SU-DHL-6 (cell line): ENCODE measurements around the gene MOV10.

Source experiments
- H2AFZ ChIP-seq: fragments of 200-600 bp; sonication (generic); 2 replicates; pipeline ENCODE4 v1.6.1; 2014; ENCODE audit warnings: low read depth, mild to moderate bottlenecking, moderate library complexity, mixed read lengths, antibody characterized with exemption, low read length; ENCODE audit not compliant: severe bottlenecking
- H3F3A ChIP-seq: fragments of 200-600 bp; shearing (Covaris generic); 2 replicates; pipeline ENCODE4 v1.6.0; 2016; ENCODE audit warnings: antibody characterized with exemption, mild to moderate bottlenecking; ENCODE audit not compliant: insufficient read depth
- H3K27ac ChIP-seq: fragments of 200-600 bp; sonication (generic); 2 replicates; pipeline ENCODE4 v1.5.1; 2016; ENCODE audit warnings: low read depth, mild to moderate bottlenecking, low read length, moderate library complexity, mixed read lengths
- H3K27me3 ChIP-seq: fragments of 200-600 bp; sonication (generic), shearing (Covaris generic); 2 replicates; pipeline ENCODE4 v1.6.0; 2014; ENCODE audit warnings: mild to moderate bottlenecking, low read length
- H3K36me3 ChIP-seq: fragments of 200-600 bp; sonication (generic); 2 replicates; pipeline ENCODE4 v1.6.1; 2014; ENCODE audit warnings: mild to moderate bottlenecking, low read length, mixed read lengths
- H3K4me2 ChIP-seq: fragments of 300-600, 200-600 bp; shearing (Covaris generic), sonication (generic); 2 replicates; pipeline ENCODE4 v1.6.0; 2014; ENCODE audit warnings: low read length, low read depth, mild to moderate bottlenecking; ENCODE audit not compliant: poor library complexity, severe bottlenecking
- H3K4me3 ChIP-seq: fragments of 200-600 bp; sonication (generic); 2 replicates; pipeline ENCODE4 v1.5.1; 2014; ENCODE audit warnings: antibody characterized with exemption, low read length, mild to moderate bottlenecking, mixed read lengths; ENCODE audit not compliant: insufficient read depth, poor library complexity, severe bottlenecking
- H3K79me2 ChIP-seq: fragments of 200-600 bp; sonication (generic); 2 replicates; pipeline ENCODE4 v1.6.1; 2014; ENCODE audit warnings: mild to moderate bottlenecking, low read length, moderate library complexity; ENCODE audit not compliant: insufficient read depth
- H3K9ac ChIP-seq: fragments of 200-600 bp; sonication (generic); 2 replicates; pipeline ENCODE4 v1.7.0; 2014; ENCODE audit warnings: mild to moderate bottlenecking, low read length
- H3K9me2 ChIP-seq: fragments of 200-600 bp; sonication (generic); replicated peaks from 2 replicates; pipeline ENCODE4 v1.6.1; 2014; ENCODE audit warnings: low read length; ENCODE audit not compliant: insufficient read depth
- H3K9me3 ChIP-seq: fragments of 200-600 bp; sonication (generic); 2 replicates; pipeline ENCODE4 v1.6.1; 2014; ENCODE audit warnings: low read length, mixed read lengths; ENCODE audit not compliant: insufficient read depth
- H4K20me1 ChIP-seq: fragments of 200-600 bp; sonication (generic); 2 replicates; pipeline ENCODE4 v1.6.1; 2014; ENCODE audit warnings: low read depth, mild to moderate bottlenecking, antibody characterized with exemption, low read length, moderate library complexity, mixed read lengths
- EZH2phosphoT487 ChIP-seq: fragments of 200-600 bp; sonication (generic), shearing (Covaris generic); conservative IDR thresholded peaks from 2 replicates; pipeline ENCODE4 v1.6.1; 2018; ENCODE audit warnings: mild to moderate bottlenecking, antibody characterized with exemption, low read length, moderate library complexity, mixed read lengths
- TF ChIP-seq, protein P1 (sequence below): fragments of 200-600 bp; sonication (generic); IDR thresholded peaks from one replicate; pipeline ENCODE4 v1.5.1; 2017; ENCODE audit warnings: antibody characterized with exemption, mild to moderate bottlenecking, low read length, moderate library complexity; ENCODE audit not compliant: insufficient read depth, poor library complexity, severe bottlenecking

The MOV10 gene

DNA sequence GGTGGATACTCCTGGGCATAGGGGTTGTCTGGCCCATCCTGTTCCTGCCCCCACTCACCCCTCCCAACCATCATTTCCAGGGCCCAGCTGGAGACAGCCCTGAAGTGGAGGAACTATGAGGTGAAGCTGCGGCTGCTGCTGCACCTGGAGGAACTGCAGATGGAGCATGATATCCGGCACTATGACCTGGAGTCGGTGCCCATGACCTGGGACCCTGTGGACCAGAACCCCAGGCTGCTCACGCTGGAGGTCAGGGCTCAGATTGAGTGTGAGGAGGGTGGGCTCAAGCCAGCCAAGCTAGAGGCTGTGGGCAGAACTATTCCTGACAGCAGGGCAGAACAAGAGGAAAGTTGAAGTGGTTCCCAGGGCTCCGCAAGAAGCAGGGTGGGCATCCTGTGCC lies 18.2 kb downstream of the MOV10 start:
- TF ChIP-seq, protein P1, sequence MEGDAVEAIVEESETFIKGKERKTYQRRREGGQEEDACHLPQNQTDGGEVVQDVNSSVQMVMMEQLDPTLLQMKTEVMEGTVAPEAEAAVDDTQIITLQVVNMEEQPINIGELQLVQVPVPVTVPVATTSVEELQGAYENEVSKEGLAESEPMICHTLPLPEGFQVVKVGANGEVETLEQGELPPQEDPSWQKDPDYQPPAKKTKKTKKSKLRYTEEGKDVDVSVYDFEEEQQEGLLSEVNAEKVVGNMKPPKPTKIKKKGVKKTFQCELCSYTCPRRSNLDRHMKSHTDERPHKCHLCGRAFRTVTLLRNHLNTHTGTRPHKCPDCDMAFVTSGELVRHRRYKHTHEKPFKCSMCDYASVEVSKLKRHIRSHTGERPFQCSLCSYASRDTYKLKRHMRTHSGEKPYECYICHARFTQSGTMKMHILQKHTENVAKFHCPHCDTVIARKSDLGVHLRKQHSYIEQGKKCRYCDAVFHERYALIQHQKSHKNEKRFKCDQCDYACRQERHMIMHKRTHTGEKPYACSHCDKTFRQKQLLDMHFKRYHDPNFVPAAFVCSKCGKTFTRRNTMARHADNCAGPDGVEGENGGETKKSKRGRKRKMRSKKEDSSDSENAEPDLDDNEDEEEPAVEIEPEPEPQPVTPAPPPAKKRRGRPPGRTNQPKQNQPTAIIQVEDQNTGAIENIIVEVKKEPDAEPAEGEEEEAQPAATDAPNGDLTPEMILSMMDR = no peak
- no peak for TF ChIP-seq EZH2phosphoT487
- Histone ChIP-seq H3K9me3 (no peaks in the 10 kb centered on the region), H3K9me2 (no peaks in the 10 kb centered on the region), H3K79me2 (no peaks in the 10 kb centered on the region), H4K20me1 (no peaks in the 10 kb centered on the region), H3F3A (no peaks in the 10 kb centered on the region), H3K4me2 (no peak overlapping the region), H3K36me3 (no peaks in the 10 kb centered on the region), H3K4me3 (no peak overlapping the region), H2AFZ (no peak overlapping the region), H3K27ac (no peak overlapping the region), H3K27me3 (no peaks in the 10 kb centered on the region), H3K9ac (no peak overlapping the region)

DNA sequence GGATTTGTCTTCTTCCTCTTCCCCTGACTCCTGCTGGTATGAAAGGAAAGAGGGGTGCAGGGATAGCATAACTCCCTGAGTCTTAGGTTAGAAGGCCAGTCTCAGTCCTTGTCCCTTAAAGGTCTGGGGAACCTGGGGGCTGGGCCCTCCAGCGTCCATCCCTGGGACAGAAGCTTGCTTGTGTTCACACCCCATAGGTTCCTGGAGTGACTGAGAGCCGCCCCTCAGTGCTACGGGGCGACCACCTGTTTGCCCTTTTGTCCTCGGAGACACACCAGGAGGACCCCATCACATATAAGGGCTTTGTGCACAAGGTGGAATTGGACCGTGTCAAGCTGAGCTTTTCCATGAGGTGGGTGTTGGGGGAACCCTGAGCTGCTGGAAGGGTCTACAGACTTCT lies 19.4 kb downstream of the MOV10 start:
- Histone ChIP-seq H3K36me3 (no peaks in the 10 kb centered on the region), H4K20me1 (no peaks in the 10 kb centered on the region)
- TF ChIP-seq, protein P1 = no peak
- TF ChIP-seq EZH2phosphoT487 = no peak

DNA sequence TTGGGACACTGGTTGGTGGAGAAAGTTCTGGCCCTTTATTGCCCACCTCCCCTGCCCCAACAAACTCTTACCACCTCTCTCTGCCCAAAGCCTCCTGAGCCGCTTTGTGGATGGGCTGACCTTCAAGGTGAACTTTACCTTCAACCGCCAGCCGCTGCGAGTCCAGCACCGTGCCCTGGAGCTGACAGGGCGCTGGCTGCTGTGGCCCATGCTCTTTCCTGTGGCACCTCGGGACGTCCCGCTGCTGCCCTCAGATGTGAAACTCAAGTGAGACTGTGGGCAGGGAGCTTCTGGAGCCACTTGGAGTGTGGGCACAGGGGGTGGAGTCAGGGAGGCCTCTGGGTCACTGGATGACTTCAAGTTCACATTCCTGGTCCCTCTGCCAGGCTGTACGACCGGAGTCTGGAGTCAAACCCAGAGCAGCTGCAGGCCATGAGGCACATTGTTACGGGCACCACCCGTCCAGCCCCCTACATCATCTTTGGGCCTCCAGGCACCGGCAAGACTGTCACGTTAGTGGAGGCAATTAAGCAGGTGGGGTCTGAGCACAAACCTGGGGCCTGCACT lies 20.0 kb downstream of the MOV10 start:
- H3K79me2 ChIP-seq = no peaks in the 10 kb centered on the region
- no peaks in the 10 kb centered on the region for H3K9me2 ChIP-seq
- no peaks in the 10 kb centered on the region for H3K9me3 ChIP-seq
- no peaks in the 10 kb centered on the region for H3K36me3 ChIP-seq
- H3K4me3 ChIP-seq = no peak overlapping the region
- H3F3A ChIP-seq = no peaks in the 10 kb centered on the region
- no peak overlapping the region for H3K4me2 ChIP-seq
- no peaks in the 10 kb centered on the region for H4K20me1 ChIP-seq
- no peak overlapping the region for H3K27ac ChIP-seq
- H3K9ac ChIP-seq = no peak overlapping the region
- H2AFZ ChIP-seq = no peak overlapping the region
- TF ChIP-seq, protein P1 = no peak
- no peaks in the 10 kb centered on the region for H3K27me3 ChIP-seq

More for the DNA sequence above, 19.4 kb downstream of the MOV10 start:
- H3K4me3 ChIP-seq = no peak overlapping the region
- no peaks in the 10 kb centered on the region for H3F3A ChIP-seq
- H3K9me3 ChIP-seq = no peaks in the 10 kb centered on the region
- H2AFZ ChIP-seq = no peak overlapping the region
- H3K27ac ChIP-seq = no peak overlapping the region
- H3K9me2 ChIP-seq = no peaks in the 10 kb centered on the region
- H3K9ac ChIP-seq = no peak overlapping the region
- H3K79me2 ChIP-seq = no peaks in the 10 kb centered on the region
- H3K4me2 ChIP-seq = no peak overlapping the region
- H3K27me3 ChIP-seq = no peaks in the 10 kb centered on the region
